ENCODE measurements around the gene E2F6.

Gene E2F6

DNA sequence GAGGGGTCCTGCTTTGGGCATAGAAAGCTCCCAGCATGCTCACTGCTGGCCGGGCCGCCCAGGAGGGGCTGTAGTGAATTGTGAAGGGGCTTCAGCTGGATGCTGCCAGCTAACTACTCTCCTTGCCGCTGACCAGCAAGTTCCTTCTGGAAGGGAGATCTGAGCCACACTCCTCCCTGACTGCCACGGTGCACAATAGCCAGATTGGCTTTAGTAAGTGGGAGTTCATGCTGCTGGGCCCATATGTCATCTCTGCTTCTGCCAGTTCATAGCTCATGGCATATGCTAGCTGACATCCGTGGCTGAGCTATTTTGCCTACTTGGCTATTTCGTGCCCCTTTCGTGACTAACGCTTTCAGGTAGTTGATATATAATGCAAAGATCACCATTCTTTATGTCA lies 69.9 kb downstream of the E2F6 start:
- in situ Hi-C loops (cut with MboI; ENCODE audit: low sequenced_read_pairs, unreplicated experiment), result no loop called here
- DNase-seq (ENCODE audit: low spot score), result no peak
- TF ChIP-seq, protein P1, sequence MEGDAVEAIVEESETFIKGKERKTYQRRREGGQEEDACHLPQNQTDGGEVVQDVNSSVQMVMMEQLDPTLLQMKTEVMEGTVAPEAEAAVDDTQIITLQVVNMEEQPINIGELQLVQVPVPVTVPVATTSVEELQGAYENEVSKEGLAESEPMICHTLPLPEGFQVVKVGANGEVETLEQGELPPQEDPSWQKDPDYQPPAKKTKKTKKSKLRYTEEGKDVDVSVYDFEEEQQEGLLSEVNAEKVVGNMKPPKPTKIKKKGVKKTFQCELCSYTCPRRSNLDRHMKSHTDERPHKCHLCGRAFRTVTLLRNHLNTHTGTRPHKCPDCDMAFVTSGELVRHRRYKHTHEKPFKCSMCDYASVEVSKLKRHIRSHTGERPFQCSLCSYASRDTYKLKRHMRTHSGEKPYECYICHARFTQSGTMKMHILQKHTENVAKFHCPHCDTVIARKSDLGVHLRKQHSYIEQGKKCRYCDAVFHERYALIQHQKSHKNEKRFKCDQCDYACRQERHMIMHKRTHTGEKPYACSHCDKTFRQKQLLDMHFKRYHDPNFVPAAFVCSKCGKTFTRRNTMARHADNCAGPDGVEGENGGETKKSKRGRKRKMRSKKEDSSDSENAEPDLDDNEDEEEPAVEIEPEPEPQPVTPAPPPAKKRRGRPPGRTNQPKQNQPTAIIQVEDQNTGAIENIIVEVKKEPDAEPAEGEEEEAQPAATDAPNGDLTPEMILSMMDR (IDR thresholded peaks at IDR 0.05; ENCODE audit: borderline replicate concordance, control extremely low read depth, extremely low read depth, insufficient read depth, missing control alignments), result no peak

DNA sequence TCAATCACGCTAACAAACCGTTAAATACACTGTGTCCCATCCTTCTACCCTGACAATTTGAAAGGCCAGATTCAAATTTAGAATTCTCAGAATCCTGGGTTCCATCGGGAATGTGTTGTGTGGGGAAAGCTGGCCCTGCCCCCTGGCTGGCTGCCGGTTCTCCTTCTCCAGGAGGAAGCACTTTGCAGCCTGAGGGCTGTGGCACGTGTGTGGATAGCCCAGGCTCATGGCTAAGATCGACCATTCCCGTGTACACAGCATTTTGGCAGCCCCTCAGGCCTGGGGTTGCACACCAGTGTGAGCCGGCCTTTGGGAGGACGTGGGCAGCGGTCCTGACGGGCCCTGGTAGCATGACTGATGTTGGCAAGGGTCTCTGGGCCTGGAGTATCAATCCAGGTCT lies 70.6 kb downstream of the E2F6 start:
- no peak for DNase-seq (ENCODE audit: low spot score)
- in situ Hi-C loops (cut with MboI; ENCODE audit: low sequenced_read_pairs, unreplicated experiment), result no loop called here
- TF ChIP-seq, protein P1 (IDR thresholded peaks at IDR 0.05; ENCODE audit: borderline replicate concordance, control extremely low read depth, extremely low read depth, insufficient read depth, missing control alignments), result no peak

All from GM13976 (cell line).